HEK293 (cell line): ENCODE results near the gene KSR1.

ENCODE experiments used
- YY1 ChIP-seq: fragments of 450-650 bp; formaldehyde crosslinking; IDR thresholded peaks from 2 replicates; pipeline ENCODE4 v1.5.1; 2018; ENCODE audit warnings: missing biosample characterization, missing genetic modification characterization
- ZNF449 ChIP-seq: fragments of 450-650 bp; formaldehyde crosslinking; IDR thresholded peaks from 2 replicates; pipeline ENCODE4 v1.5.1; 2017; ENCODE audit warnings: missing biosample characterization, mild to moderate bottlenecking, missing genetic modification characterization, moderate library complexity
- ZNF629 ChIP-seq: fragments of 450-650 bp; formaldehyde crosslinking; IDR thresholded peaks from 2 replicates; pipeline ENCODE4 v1.5.1; 2017; ENCODE audit warnings: missing biosample characterization, missing genetic modification characterization
- TF ChIP-seq, protein P1 (sequence below): fragments of 450-650 bp; formaldehyde crosslinking; IDR thresholded peaks from 2 replicates; pipeline ENCODE4 v1.5.1; 2016; ENCODE audit warnings: missing biosample characterization, missing genetic modification characterization

GRCh38 chr17:27554152-27554551 lies 97.9 kb downstream of the KSR1 start:
- TF ChIP-seq, protein P1, sequence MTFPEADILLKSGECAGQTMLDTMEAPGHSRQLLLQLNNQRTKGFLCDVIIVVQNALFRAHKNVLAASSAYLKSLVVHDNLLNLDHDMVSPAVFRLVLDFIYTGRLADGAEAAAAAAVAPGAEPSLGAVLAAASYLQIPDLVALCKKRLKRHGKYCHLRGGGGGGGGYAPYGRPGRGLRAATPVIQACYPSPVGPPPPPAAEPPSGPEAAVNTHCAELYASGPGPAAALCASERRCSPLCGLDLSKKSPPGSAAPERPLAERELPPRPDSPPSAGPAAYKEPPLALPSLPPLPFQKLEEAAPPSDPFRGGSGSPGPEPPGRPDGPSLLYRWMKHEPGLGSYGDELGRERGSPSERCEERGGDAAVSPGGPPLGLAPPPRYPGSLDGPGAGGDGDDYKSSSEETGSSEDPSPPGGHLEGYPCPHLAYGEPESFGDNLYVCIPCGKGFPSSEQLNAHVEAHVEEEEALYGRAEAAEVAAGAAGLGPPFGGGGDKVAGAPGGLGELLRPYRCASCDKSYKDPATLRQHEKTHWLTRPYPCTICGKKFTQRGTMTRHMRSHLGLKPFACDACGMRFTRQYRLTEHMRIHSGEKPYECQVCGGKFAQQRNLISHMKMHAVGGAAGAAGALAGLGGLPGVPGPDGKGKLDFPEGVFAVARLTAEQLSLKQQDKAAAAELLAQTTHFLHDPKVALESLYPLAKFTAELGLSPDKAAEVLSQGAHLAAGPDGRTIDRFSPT (tag by site-specific recombination), result no peak
- TF ChIP-seq ZNF449 (tag by site-specific recombination), result no peak
- no peak for TF ChIP-seq YY1 (tag by site-specific recombination)
- TF ChIP-seq ZNF629, result no peak
